Activated T-cell treated with anti-CD3 and anti-CD28 coated beads, Interleukin-2, amount 50 U/mL, for 24 hours (primary cell): ENCODE results near the gene MARCHF10.

ENCODE experiments used
- DNase-seq: peaks from one replicate; pipeline ENCODE4 v3.0.0-alpha.2; 2020
- H3K27ac Mint-ChIP-seq: 2 replicates; pipeline ENCODE4 v1.8.0; 2020; ENCODE audit warnings: mild to moderate bottlenecking, mixed read lengths
- H3K27me3 Mint-ChIP-seq: 2 replicates; pipeline ENCODE4 v1.8.0; 2020; ENCODE audit warnings: mixed read lengths
- H3K36me3 Mint-ChIP-seq: 2 replicates; pipeline ENCODE4 v1.8.0; 2020; ENCODE audit warnings: low read depth, mixed read lengths
- H3K4me1 Mint-ChIP-seq: 2 replicates; pipeline ENCODE4 v1.8.0; 2020; ENCODE audit warnings: low read depth, mixed read lengths
- H3K4me3 Mint-ChIP-seq: 2 replicates; pipeline ENCODE4 v1.8.0; 2020; ENCODE audit warnings: mild to moderate bottlenecking, moderate library complexity, mixed read lengths
- H3K9me3 Mint-ChIP-seq: 2 replicates; pipeline ENCODE4 v1.8.0; 2020; ENCODE audit warnings: mixed read lengths

Gene MARCHF10

DNA sequence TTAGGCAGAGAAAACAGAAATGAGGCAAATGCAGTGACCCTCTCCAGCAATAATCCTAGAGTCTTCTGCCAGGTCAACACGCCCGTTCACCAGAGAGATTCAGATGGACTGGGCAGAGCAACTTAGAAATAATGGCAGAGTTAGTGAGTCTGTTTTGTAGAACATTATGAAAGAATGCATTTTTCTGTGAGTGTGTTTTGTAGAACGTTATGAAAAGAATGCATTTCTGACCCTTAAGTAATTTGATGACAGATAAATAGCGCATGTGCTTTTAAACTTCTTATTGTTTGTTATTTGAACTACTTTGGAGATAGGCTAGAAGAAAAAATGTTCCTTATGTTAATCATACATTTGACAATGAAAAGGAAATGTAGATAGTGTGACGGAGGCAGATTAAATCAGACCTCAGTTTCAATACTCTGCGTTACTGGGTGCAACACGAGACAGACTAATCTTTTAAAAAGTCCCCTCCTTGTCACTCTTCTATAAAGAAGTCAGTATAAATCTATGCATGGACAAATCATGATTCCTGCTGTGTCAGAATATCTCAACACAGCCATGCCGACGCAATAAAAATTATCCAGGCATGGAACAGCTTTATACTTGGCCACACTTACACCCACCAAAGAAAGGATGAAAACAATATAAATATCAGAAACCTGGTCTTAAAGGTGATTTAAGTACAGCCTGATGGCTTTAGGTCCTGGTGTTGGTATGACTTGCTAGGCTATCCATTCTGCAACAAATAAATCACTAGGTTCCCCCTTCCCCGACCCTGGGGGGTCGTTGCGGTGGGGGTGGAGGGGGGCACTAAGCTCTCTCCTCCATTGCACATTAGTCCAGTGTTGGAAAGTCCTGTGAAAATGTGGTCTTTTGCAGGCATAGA, 47.8 kb downstream of the MARCHF10 start:
- H3K27ac Mint-ChIP-seq, result no peak overlapping the region
- no peaks in the 10 kb centered on the region for H3K36me3 Mint-ChIP-seq
- H3K4me3 Mint-ChIP-seq, result no peak overlapping the region
- H3K4me1 Mint-ChIP-seq, result no peaks in the 10 kb centered on the region
- no peaks in the 10 kb centered on the region for H3K9me3 Mint-ChIP-seq
- DNase-seq, result no peak
- H3K27me3 Mint-ChIP-seq, result peaks cover 34% of the 10 kb centered on the region

DNA sequence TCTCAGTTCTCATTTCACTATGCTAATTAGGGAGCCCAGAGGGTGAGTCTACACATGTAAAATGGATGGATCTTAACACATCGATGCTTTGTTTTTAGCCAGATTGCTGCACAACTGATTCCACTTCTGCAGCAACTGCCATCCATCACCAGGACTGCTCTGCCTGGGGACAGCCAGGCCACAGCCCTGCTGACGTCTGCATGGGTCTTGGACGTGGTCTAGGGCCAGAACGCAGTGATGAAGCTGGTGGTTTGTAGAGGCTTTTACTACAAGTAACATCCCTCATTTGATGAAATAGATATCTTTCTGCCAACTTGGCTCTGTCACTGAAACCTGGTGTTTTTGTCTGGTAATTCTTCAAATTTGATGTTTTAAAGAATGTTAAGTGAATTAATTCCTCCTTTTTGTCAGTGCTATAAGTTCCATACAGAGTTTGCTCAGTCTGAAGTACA, 50.6 kb downstream of the MARCHF10 start:
- Mint-ChIP-seq H3K4me1 (no peaks in the 10 kb centered on the region), H3K4me3 (no peak overlapping the region), H3K27ac (no peak overlapping the region), H3K9me3 (no peaks in the 10 kb centered on the region), H3K36me3 (no peaks in the 10 kb centered on the region), H3K27me3 (peaks cover 23% of the 10 kb centered on the region)
- no peak for DNase-seq

GRCh38 chr17:62756198-62756597, 51.9 kb downstream of the MARCHF10 start:
- DNase-seq, result no peak
- Mint-ChIP-seq H3K9me3 (no peaks in the 10 kb centered on the region), H3K27ac (no peak overlapping the region), H3K4me3 (no peak overlapping the region), H3K27me3 (peaks cover 18% of the 10 kb centered on the region), H3K4me1 (no peaks in the 10 kb centered on the region), H3K36me3 (no peaks in the 10 kb centered on the region)

DNA sequence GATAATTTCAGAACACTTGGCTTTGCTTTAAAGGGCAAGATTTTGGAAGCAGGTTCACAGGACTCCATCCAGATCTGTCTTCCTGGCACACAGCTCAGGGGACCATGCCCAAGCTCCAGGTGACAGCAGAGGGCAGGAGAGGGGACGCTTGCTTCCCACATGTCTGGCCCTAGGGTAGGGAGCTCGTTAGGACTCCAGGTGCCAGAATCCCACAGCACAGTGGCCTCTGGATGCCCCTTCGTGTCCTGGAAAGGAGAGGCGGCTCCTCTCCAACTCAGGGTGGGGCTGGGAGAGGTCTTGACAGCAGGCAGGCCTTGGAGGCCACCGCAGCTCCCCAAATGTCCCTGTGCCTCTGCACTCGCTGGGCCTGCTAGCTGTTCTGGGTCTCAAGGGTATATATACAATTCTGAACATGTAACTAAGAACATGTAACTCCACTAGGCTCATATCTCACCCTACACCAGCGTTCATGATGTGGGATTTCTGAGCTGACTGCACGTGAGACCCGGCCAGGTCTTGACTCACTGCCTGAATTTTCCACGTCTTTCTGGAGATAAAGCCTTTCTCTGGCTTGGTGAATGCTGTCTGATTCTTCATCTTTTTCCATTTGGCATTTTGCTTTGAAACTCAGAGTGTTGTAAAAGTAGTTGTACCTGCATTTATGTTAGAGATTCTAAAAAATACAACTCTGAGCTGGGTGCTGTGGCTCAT, 52.8 kb downstream of the MARCHF10 start:
- Mint-ChIP-seq H3K9me3 (no peaks in the 10 kb centered on the region), H3K4me1 (no peaks in the 10 kb centered on the region), H3K4me3 (no peak overlapping the region), H3K27me3 (peaks cover 16% of the 10 kb centered on the region), H3K36me3 (no peaks in the 10 kb centered on the region), H3K27ac (no peak overlapping the region)
- no peak for DNase-seq

DNA sequence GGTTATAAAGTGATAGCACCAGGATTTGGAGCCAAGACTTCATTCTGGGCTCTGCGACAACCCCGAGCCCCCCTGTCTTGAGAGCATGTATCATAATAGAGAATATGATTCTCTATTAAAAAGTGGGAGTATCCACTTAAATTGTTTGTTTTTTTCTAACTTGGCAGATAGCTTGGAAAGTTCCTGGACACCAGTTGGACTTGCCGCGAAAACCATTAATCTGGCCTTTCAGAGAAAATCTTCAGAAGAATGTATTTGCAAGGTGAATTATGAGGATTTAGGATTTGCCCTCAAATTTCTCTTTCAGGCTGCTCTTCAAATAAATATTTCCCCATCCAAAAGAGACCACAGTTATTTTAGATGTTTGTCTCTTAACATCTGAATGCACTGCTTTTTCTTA, 53.5 kb downstream of the MARCHF10 start:
- Mint-ChIP-seq H3K27ac (no peak overlapping the region), H3K27me3 (peaks cover 11% of the 10 kb centered on the region), H3K4me1 (no peaks in the 10 kb centered on the region), H3K4me3 (no peak overlapping the region), H3K36me3 (no peaks in the 10 kb centered on the region), H3K9me3 (no peaks in the 10 kb centered on the region)
- no peak for DNase-seq

- no peaks in the 10 kb centered on the region for H3K9me3 Mint-ChIP-seq
- H3K27me3 Mint-ChIP-seq, result peaks cover 11% of the 10 kb centered on the region
- H3K27ac Mint-ChIP-seq, result no peak overlapping the region
- no peaks in the 10 kb centered on the region for H3K4me1 Mint-ChIP-seq
- no peak for DNase-seq
- H3K36me3 Mint-ChIP-seq, result no peaks in the 10 kb centered on the region
- no peak overlapping the region for H3K4me3 Mint-ChIP-seq
Observed at GRCh38 chr17:62753562-62753961, 54.6 kb downstream of the MARCHF10 start.

- Mint-ChIP-seq H3K27ac (no peak overlapping the region), H3K4me1 (no peaks in the 10 kb centered on the region), H3K4me3 (no peak overlapping the region), H3K36me3 (no peaks in the 10 kb centered on the region), H3K27me3 (peaks cover 6% of the 10 kb centered on the region), H3K9me3 (no peaks in the 10 kb centered on the region)
- DNase-seq, result no peak
Observed at GRCh38 chr17:62751060-62751691, 56.9 kb downstream of the MARCHF10 start.

GRCh38 chr17:62750631-62751051, 57.5 kb downstream of the MARCHF10 start:
- H3K27me3 Mint-ChIP-seq, result peaks cover 11% of the 10 kb centered on the region
- H3K9me3 Mint-ChIP-seq, result no peaks in the 10 kb centered on the region
- H3K27ac Mint-ChIP-seq, result no peak overlapping the region
- no peak for DNase-seq
- H3K4me1 Mint-ChIP-seq, result no peaks in the 10 kb centered on the region
- H3K4me3 Mint-ChIP-seq, result no peak overlapping the region
- H3K36me3 Mint-ChIP-seq, result no peaks in the 10 kb centered on the region

DNA sequence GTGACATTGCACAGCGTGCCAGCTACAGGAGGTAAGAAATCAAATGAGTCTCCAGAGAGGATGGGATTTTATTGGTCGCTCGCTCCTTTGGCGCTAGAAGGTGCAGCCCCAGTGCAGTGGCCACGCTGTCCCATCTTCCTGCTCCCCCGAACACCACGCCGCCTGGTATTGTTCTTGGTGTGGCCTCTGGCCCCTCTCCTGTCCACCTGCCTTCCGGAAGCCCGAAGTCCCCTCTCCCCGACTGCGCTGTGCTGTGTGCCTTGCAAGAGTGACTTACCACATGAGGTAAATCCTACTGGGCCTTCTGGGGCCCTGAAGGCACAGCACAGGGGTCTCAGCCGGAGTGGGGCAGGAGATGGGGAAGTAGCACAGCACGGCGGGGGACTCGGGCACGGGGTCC, 58.2 kb downstream of the MARCHF10 start:
- Mint-ChIP-seq H3K27me3 (peaks cover 14% of the 10 kb centered on the region), H3K4me1 (no peaks in the 10 kb centered on the region), H3K36me3 (no peaks in the 10 kb centered on the region), H3K9me3 (no peaks in the 10 kb centered on the region), H3K4me3 (no peak overlapping the region), H3K27ac (no peak overlapping the region)
- no peak for DNase-seq

DNA sequence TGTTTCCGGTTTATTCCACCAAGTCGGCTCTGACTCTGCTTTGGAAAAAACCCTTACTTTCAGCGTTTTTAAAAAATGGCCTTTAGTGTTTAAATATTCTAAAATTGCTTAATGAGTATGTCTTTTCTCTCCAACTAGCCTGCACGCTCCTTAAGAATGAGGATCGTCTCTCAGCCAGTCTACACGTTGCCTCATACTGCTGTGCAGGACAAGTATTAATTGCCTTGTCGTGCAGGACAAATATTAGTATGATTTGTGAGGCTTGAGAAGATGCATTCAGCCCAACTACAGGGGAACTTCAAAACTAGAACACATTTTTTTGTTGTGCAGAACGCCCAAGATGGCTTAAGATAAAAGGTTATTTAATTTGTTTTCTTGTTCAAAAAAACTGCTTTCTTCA, 61.2 kb downstream of the MARCHF10 start:
- no peaks in the 10 kb centered on the region for H3K36me3 Mint-ChIP-seq
- peaks cover 26% of the 10 kb centered on the region for H3K27me3 Mint-ChIP-seq
- no peak overlapping the region for H3K27ac Mint-ChIP-seq
- H3K9me3 Mint-ChIP-seq, result no peaks in the 10 kb centered on the region
- no peaks in the 10 kb centered on the region for H3K4me1 Mint-ChIP-seq
- DNase-seq, result no peak
- H3K4me3 Mint-ChIP-seq, result no peak overlapping the region

- H3K4me3 Mint-ChIP-seq, result no peak overlapping the region
- H3K9me3 Mint-ChIP-seq, result no peaks in the 10 kb centered on the region
- DNase-seq, result no peak
- H3K36me3 Mint-ChIP-seq, result no peaks in the 10 kb centered on the region
- H3K4me1 Mint-ChIP-seq, result peaks cover 3% of the 10 kb centered on the region
- peaks cover 26% of the 10 kb centered on the region for H3K27me3 Mint-ChIP-seq
- H3K27ac Mint-ChIP-seq, result no peak overlapping the region
Observed at GRCh38 chr17:62745806-62746205, 62.3 kb downstream of the MARCHF10 start.

DNA sequence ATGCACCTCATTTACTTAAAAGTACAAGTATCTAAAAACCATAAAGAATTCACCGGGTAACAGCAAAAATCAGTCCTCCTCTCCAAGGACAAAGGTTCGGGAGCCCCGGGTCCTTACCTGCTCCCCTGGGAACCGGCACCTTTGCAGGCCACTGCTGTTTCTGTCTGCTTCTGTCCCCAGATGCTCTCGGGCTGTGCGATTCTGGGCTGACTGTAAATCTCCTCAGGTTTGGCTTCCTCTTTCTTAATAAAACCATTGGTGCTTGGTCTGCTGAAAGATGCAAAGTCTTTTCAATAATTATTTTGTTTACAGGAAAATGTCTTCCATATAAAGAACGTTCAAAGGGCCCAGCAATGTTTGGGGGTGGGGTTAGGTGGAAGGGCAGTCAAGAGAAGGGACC, 63.9 kb downstream of the MARCHF10 start:
- no peak for DNase-seq
- Mint-ChIP-seq H3K9me3 (no peaks in the 10 kb centered on the region), H3K36me3 (no peaks in the 10 kb centered on the region), H3K27ac (no peak overlapping the region), H3K27me3 (peaks cover 25% of the 10 kb centered on the region), H3K4me3 (no peak overlapping the region), H3K4me1 (peaks cover 3% of the 10 kb centered on the region)

DNA sequence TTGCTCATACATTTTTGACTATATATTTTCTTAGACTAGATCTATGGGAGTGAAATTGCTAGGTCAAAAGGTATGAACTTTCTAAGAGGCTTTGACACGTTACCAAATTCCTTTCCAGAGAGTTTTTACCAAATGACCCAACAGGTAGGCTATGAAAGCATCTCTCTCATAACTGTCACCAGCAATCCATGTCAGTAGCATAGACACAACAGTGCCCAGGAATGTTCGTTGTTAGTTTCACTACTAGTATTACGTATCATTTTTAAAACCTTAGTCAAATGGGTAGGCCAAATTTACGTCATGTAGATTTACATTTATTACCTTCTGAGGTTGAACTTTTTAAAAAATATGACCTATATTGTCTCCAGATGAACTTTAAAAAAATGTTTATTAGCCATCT, 66.8 kb downstream of the MARCHF10 start:
- no peak overlapping the region for H3K4me3 Mint-ChIP-seq
- no peak overlapping the region for H3K27ac Mint-ChIP-seq
- DNase-seq, result no peak
- H3K27me3 Mint-ChIP-seq, result peaks cover 36% of the 10 kb centered on the region
- H3K36me3 Mint-ChIP-seq, result no peaks in the 10 kb centered on the region
- H3K4me1 Mint-ChIP-seq, result peaks cover 18% of the 10 kb centered on the region
- no peaks in the 10 kb centered on the region for H3K9me3 Mint-ChIP-seq

DNA sequence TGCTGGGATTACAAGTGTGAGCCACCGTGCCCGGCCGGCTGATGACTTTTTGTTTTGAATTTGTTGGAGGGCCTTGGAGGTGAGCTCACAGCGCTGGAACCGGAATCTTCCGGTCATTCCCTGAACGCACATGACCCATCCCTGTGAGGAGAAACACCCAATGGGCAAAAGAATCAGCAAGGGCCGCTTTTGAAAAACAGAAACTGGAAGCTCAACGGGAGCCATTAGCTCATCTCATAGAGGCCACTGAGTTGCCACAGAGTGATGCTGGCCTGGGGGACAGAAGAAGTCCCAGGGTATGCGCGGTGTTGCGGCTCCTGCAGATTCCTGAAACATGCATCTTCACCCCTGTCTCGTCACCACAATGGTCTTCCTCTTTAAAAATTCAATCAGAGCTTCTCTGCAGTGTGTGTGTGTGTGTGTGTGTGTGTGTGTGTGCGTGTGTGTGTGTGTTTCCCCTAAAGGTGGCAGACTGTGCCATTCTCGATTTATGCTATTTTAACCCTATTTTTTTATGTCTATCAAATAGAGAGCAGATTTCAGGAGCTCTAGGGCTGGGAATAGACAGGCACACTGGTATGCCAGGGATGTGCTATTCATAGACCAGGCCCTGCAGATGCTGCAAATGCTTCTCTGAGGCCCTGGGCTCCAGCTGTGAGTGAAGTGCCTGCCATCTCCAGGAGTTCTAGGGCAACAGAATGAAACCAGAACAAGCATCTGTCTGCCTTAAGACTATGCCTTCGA, 68.3 kb downstream of the MARCHF10 start:
- Mint-ChIP-seq H3K4me3 (no peak overlapping the region), H3K27ac (no peak overlapping the region)
- no peak for DNase-seq

More for the DNA sequence above, 68.3 kb downstream of the MARCHF10 start:
- Mint-ChIP-seq H3K4me1 (peaks cover 18% of the 10 kb centered on the region), H3K9me3 (no peaks in the 10 kb centered on the region), H3K36me3 (no peaks in the 10 kb centered on the region), H3K27me3 (peaks cover 37% of the 10 kb centered on the region)
